SK-N-DZ (cell line): ENCODE measurements around the gene AHRR.

ENCODE experiments used
- DNase-seq: peaks from one replicate; pipeline ENCODE4 v3.0.0-alpha.2; 2015; ENCODE audit warnings: low spot score

Gene AHRR

DNA sequence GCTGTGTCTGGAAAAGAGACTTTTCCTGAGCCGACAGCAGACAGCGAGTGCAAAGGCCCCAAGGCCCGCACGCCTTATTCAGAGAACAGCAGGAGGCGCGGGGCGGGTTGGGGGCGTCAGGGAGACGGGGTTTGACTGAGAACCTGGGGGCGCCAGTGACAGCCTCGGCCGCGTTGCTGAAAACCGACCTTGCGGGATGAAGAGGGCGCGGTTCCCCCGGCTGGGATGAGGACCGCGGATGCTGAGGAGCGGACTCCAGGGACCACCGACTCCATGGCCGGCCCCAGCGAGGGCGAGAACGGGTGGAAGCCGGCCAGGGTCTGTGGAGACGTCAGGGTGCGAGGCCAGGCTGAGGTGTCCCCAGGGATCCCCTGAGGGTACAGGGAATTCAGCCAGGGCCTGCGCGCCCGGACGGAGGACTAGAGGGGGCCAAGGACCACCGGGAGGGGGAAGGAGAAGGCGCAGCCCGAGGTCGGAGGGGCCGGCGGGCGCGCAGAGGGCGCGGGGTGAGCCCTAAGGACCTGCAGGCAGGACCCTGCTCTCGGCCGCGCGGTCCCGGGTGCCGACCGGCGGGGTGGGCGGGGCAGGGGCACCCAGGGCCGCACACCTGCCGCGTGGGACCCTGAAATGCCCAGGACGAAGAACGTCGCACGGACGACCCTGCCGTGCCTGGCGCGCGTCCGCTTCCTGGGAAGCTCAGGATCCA is 837 bp upstream of the AHRR start:
- DNase-seq = no peak

DNA sequence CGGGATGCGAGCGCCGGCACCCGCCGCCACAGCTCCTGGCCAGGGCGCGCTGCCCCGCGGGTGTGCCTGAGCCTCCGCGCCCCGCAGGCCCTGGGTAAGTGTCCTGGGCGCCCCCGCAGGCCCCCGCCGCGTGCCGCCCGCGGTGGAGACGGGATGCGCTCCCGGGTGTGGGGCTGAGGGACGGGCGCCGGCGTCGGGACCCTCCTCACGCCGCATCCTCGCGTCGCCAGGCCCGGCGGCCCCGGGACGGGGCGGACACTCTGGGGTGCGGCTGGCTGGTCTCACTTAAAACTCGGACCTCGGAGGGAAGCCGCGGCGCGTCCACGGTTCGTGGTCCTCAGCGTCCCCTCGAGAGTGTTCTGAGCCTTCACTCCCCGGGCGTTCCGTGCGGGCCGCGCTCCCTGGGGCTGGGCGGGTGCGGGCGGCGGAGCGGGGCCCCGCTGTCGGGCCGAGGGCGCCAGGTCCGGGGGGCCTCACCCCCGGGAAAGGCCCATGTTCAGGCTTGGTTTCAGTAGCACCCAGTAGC is 275 bp downstream of the AHRR start:
- no peak for DNase-seq

DNA sequence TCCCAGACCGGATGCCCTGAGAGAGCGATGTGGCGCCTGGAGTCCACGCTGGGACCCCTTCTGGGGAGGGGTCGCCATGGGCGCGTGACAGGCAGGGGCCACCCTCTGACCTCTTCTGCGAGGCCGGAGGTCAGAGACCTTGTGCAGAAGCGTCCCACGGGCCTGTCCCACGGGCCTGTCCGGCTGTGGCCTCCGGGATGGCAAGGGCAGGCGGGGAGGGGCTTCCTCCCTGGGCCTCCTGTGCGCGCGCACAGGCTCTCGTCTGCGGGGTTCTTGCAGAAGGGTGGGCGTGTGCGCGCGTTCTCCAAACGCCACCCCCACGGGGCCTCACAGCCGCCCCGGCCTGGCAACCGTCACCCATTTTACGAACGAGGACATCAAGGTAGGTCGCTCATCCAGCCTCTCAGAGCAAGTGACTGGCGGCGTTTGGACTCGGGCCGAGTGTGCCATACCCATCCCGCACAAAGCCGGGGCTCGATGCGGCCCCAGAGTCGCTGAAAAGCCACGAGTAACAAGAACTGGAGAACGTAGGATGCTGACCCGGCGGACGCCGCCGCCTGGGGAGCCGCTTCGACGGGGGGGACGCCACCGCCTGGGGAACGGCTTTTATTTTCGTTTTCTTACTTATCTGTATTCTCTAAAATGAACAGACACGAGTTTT is 897 bp downstream of the AHRR start:
- no peak for DNase-seq

DNA sequence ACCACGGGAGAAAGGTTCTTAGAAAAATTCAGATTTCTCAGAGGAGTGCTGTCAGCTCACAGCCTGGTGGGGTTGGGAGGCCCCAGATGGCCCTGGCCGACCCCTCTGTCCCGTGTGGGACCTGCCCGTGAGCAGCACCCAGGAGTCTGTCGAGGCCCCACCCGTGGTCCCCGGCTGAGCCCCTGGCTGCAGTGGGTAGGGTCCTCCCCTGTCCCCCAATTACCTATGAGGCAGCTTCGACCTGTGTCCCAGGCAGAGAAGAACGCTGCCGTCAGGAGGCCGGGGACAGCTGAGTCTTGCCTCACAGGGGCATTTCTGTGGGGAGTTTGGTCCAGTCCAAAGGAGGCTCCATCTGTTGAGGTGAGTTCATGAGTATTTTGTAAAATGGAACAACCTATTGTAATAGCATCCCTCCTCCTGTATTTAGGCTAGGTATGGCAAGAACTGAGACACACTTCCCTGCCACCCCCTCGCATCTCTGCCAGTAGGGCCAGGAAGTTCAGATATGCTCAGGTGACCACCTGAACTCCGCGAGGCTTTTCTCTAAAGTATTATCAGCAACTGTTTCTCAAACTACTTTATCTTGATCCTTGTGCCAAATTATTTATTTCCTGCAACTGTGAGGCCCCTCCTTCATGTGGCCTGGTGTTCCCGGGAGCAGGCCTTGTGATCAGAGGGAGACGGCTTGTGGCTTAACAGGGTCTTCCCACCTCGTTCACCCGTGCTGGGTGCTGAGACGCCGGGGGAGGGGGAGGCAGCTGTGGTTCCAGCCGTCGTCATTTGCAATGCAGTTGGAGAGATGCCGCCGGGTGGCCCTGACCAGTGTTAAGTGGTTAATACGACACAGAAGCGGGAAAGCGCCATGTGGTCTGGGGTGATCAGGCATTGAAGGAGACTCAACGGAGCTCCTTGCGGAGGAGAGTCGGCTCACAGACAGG is 1.7 kb downstream of the AHRR start:
- DNase-seq = peak; percentile 67

DNA sequence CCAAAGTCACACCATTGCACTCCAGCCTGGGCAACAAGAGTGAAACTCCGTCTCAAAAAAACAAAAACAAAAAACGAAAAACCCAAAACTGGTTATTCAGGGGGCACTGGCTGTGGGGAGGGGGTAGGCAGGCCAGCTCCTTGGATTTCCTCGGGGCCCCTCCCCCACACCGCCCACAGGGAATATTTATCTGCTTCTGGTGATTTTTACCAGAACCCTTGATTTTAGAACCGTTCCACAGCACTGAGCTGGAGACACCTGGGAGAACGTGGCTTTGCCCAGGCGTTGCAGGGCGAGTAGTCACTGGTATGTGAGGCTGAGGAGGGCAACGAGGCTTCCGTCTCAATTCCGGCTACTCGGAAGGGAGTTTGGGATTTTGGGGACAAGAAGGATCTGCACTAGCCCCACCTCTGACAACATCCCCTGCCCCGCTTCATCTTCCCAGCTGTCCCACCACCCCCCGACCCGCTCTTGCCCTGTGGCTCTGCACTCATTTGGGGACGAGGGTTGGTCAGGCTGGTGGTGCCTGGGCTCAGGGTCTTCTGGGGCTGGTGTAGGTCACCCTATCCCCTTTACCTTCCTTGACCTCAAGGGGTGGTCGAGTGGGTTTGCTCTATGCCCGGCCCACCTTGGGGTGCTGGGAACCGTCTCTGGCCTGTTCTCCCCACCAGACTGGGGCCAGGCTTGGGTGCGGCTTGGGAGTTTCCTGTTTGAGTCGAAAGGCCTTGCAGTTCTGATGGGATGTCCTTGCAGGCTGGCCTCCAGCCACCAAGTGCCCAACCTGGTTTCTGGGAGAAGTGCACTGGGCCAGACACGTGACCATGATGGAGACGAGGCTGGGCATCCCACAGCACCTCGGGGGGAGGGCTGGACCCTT is 3.5 kb downstream of the AHRR start:
- DNase-seq = no peak

DNA sequence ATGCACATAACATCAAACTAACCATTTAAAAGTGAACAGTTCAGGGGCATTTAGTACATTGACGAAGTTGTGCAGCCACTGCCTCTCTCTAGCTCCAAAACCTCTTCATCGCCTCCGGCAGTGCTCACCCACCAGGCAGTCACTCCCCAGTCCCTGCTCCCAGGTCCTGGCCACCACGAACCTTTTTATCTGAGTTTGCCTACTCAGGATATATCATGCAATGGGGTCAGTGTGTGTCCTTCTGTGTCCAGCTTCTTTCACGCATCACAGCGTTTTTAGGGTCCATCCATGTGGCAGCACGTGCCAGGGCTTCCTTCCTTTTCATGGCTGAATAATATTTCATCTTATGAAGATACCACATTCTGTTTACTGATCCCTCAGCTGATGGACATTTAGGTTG is 4.6 kb downstream of the AHRR start:
- no peak for DNase-seq

DNA sequence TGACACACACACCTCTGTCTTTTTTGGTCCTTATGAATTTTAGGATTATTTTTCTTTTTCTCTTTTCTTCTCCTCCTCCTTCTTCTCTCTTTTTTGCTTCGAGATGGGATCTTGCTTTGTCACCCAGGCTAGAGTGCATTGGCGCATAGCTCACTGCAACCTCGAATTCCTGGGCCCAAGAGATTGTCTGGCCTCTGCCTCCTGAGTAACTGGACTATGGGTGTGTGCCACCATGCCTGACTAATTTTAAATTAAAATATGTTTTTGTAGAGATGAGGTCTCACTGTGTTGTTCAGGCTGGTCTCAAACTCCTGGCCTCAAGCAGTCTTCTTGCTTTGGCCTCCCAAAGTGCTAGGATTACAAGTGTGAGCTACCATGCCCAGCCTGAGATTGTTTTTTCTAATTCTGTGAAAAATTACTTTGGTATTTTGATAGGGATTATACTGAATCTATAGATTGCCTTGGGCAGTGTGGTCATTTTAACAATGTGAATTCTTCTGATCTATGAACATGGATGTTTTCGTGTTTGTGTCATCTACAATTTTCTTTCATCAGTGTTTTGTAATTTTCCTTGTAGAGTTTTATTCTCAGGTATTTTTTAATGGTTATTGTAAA is 7.7 kb downstream of the AHRR start:
- no peak for DNase-seq

DNA sequence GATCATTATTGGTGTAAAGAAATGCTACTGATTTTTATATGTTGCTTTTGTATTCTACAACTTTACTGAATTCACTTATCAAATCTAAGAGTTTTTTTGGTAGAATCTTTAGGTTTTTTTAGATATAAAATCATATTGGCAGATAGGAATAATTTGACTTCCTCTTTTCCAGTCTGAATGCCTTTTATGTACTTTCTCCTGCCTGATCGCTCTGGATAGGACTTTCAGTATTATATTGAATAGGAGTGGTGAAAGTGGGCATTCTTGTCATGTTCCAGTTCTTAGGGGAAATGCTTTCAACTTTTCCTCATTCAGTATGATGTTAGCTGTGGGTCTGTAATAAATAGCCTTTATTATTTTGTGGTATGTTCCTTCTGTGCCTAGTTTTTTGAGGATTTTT is 8.3 kb downstream of the AHRR start:
- DNase-seq = no peak

DNA sequence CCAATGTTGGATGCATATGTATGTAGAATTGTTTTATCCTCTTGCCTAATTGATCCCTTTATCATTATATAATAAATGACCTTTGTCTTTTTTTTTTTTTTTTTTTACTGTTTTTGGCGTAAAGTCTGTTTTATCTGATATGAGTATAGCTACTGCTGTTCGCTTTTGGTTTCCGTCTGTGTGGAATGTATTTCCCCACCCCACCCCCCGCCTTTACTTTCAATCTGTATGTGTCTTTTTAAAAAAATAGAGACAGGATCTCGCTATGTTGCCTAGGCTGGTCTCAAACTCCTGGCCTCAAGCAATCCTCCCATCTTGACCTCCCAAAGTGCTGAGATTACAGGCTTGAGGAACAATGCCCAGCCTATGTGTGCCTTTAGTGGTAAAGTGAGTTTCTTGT is 11.3 kb downstream of the AHRR start:
- no peak for DNase-seq

DNA sequence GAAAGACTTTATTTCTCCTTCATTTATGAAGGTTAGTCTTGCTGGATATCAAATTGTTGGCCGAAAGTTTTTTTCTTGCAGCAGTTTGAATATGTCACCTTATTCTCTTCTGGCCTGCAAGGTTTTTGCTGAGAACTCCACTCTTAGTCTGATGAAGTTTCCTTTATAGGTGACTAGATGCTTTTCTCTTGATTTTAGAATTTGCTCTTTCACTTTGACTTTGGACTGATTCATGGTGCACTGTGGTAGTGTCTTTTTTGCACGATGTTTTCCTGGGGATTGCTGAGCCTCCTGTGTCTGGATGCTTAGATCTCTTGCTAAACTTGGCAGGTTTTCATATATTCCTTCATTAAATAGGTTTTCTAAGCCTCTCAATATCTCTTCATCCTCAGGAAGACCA is 12.4 kb downstream of the AHRR start:
- no peak for DNase-seq

DNA sequence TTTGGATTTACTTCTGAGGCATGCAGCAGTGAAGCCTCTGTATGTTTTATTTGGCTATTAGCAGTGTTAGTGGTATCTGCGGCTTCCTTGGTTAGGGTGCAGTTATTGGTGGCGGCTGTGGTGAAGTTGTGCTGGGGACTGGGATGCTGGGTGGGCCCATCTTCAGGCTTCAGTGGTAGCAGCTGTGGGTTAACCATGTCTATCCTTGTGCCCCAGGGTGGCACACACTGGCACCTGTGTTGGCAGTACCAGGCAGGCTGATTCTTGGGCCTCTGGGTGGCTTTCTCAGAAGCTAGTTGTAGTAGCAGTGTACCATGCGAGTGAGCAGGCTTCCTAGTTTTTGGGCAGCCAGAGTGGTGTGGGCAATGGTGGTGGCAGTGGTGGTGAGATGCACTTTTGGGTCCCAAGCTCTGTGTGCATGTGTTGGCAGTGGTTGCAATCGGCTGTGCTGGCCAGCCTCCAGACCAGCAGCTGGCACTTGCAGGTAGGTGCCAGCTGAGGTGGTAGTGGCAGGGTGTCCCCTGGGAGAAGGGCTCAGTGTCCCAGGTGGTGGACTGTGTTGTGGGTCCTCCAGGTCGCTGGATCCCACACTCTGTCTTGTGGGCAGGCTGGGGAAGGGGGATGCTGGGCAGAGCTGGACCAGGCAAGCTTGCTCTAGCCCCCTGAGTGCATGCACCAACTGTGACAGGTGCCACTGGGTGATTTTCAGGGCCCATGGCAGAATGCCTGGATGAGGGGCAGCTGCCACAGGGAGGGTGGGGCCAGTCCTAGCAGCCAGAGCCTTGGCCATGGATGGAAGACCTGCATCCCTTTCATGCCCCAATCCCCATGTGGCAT is 13.6 kb downstream of the AHRR start:
- no peak for DNase-seq

DNA sequence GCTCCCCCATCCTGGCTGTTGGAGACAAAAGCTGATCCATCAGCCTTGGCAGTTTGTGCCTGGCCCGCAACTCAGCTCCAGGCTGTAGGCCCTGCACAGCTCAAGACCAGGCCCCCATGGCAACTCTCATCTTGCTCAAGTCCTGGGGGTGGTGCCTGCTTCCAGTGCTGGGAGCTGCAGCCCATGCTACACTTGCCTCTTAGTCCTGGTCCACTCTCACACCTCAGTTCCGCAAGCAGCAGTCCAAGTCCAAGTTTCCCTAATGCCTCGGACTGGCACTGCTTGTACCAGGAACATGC is 14.2 kb downstream of the AHRR start:
- no peak for DNase-seq

DNA sequence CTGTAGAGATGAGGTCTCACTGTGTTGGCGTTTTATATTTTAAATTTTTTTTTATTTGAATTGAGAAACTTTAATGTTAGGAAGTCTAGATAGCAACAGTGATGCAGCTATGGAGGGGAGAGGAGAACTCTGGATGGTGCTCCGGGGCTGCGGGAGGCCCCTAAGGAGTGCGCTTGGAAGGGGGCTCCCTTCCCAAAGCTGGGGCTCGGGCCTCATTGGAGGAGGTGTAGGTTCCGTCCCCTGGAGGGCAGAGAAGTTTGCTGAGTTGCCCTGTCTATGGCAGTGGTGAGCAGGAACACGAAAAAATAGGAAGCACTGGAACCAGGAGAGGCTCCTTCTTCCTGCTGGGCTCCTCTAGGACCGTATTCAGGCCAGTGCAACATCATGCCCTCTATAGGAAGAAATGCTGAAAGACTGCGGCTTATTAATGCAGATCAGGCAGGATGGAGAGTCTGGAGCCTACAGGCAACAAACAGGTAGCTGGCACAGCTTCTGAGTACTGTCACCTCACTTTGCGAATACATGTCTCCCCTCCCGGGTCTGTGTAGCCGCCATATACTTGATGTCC is 16.1 kb downstream of the AHRR start:
- DNase-seq = no peak

DNA sequence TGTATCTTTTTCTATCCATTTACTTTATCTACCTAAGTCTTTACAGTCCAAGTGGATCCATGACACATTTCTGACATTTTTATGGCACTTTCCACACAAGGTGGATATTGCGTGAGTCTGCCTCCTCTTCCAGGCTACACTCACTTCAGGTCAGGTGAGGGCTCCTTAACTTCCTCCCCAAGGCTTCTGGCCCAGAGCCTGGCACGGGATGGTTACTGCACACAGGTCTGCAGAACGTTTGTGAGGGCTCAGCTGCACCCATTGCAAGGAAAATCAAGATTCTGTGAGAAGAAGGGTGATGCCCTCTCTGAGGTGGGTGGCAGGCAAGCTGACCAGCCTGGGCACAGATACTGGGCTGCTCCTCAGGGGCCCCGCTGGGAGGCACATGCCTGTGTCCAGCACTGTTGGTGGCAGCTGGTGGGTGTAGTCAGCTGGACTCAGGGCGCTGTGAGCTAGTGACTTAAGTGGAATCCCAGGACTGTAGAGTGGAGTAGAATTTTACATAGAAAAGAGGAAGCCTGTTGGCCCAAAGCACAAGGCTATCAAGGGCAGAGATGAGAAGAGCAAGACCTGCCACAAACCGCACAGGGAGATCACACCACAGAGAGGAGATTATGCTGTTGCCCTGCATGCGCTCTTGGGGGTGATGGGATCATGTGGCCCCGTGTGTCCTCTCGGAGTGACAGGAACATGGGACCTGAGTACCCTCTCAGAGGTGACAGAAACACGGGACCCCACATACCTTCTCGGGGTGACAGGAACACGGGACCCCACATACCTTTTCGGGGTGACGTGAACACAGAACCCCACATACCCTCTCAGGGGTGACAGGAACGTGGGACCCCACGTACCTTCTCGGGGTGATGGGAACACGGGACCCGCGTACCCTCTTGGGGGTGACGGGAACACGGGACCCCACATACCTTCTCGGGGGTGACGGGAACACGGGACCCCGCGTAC is 21.3 kb downstream of the AHRR start:
- no peak for DNase-seq

DNA sequence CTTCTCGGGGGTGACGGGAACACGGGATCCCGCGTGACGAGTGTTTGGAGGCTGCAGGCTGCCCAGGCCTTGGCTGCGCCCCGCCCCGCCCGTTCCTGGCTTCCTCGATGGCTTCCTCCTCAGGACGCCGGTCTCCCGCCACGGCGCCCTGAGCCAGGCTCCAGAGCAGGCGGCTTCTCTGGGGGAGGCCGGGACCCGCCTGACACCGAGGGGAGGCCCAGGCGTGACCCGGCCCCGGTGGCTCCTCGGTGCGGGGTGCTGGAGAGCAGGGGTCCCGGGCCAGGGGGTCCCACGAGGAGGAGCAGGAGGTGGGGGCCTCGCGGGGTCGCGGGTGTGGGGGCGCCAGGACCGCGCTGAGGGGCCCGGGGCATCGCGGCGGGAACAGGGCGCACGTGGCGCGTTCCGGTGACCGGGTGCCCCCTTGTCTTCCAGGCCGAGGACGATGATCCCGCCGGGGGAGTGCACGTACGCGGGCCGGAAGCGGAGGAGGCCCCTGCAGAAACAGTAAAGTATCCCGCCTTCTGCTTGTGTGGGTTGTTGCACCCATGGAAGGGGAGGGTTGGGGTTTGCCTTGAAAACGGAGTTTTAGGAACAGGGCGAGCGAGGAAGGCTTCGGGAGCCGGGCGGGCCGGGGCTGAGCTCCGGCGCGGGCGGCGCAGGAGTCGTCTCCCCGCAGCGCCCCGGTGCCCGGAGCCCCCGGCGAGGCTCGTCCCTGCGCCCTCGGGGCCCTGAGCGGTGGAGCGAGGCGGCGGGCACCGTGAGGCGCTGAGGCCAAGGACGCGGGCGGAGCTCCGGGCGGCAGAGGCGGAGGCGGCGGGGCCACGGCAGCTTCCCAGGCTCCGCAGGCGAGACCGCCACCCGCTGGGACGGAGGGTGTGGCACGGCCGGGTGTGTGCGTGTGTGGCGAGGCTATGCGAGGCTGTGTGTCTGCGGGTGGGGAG is 22.2 kb downstream of the AHRR start:
- no peak for DNase-seq

DNA sequence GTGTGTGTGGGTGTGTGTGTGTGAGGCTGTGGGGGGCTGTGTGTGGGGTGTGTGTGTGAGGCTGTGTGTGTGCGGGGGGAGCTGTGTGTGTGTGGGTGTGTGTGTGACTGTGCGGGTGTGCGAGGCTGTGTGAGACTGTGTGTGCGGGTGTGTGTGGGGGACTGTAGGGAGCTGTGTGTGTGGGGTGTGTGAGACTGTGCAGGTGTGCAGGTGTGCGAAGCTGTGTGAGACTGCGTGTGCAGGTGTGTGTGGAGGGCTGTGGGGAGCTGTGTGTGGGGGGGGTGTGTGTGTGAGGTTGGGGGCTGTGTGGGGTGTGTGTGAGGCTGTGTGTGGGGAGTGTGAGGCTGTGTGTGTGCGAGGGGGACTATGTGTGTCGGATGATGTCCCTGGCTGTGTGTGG is 23.2 kb downstream of the AHRR start:
- DNase-seq = no peak

DNA sequence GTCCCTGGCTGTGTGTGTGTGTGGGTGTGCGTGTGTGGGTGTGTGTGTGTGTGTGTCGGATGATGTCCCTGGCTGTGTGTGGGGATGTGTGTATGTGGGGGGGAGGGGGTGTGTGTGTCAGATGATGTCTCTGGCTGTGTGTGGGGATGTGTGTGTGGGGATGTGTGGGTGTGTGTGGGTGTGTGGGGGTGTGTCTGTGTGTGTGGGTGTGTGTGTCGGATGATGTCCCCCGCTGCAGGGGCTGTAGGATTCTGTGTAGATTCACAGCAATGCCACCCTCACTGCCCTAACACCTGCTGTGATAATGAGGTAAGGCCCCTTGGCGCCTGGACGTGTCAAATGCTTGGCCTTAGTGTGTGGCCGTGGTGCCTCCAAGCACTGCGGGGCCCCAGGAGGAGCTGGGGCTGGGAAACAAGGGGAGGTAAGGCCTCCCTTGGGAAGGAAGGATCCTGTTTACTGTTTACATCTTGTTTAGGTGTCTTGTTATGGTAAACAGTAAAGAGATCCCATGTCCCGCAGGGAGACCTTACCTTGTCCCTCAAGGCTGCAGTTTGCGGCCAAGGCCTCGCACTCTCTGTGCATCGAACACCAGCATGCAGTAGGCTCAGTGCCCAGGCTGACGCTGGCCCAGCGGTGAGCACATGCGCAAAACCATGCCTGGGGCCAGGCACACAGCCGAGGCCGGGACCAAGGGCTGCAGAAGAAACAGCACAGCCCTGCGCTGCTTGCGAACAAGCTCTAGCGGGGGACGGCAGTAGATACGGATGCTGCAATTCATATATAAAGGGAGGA is 24.1 kb downstream of the AHRR start:
- peak; percentile 64 for DNase-seq
